T-helper 9 cell (primary cell): ENCODE results near the gene ADPRM.
"Not testable (repeated sequence)": the region's sequence is repeated elsewhere in the genome, so short reads cannot be mapped to it uniquely, and the experiment has no call there.

Experiments used
- DNase-seq: peaks from one replicate; pipeline ENCODE4 v3.0.0-alpha.2; 2020

The ADPRM gene

GRCh38 chr17:10702574-10702973 lies 5.2 kb downstream of the ADPRM start:
- no peak for DNase-seq

- no peak for DNase-seq
These were observed 8.3 kb downstream of the ADPRM start for GRCh38 chr17:10705727-10706126.

GRCh38 chr17:10713318-10713717 lies 15.9 kb downstream of the ADPRM start:
- no peak for DNase-seq

GRCh38 chr17:10716218-10716617 lies 18.8 kb downstream of the ADPRM start:
- DNase-seq: no peak

GRCh38 chr17:10718547-10718946 lies 21.2 kb downstream of the ADPRM start:
- DNase-seq: no peak

- DNase-seq: no peak
These were observed 27.3 kb downstream of the ADPRM start for GRCh38 chr17:10724546-10725195.

- no peak for DNase-seq
These were observed 27.9 kb downstream of the ADPRM start for GRCh38 chr17:10725262-10725661.

GRCh38 chr17:10726196-10726595 lies 28.8 kb downstream of the ADPRM start:
- no peak for DNase-seq

GRCh38 chr17:10727192-10727591 lies 29.8 kb downstream of the ADPRM start:
- no peak for DNase-seq

- DNase-seq: no peak
These were observed 31.0 kb downstream of the ADPRM start for GRCh38 chr17:10728331-10728892.

GRCh38 chr17:10729334-10730193 lies 32.2 kb downstream of the ADPRM start, which contains the start of gene TMEM220:
Gene TMEM220, minus strand, starts transcription at chr17:10730023. Its CDS starts 172 bp downstream, at chr17:10729851.
- peak; percentile 4 for DNase-seq

- DNase-seq: not testable (repeated sequence)
These were observed 32.9 kb downstream of the ADPRM start for GRCh38 chr17:10730247-10730646.

GRCh38 chr17:10731408-10731879 lies 34.0 kb downstream of the ADPRM start:
- DNase-seq: no peak

- not testable (repeated sequence) for DNase-seq
These were observed 34.7 kb downstream of the ADPRM start for GRCh38 chr17:10732121-10732520.

- no peak for DNase-seq
These were observed 36.3 kb downstream of the ADPRM start for GRCh38 chr17:10733666-10734065.

- DNase-seq: no peak
These were observed 37.9 kb downstream of the ADPRM start for GRCh38 chr17:10735251-10735650.

- DNase-seq: no peak
These were observed 38.4 kb downstream of the ADPRM start for GRCh38 chr17:10735821-10736220.

GRCh38 chr17:10737168-10737622 lies 39.8 kb downstream of the ADPRM start:
- DNase-seq: no peak

GRCh38 chr17:10737736-10738135 lies 40.3 kb downstream of the ADPRM start:
- DNase-seq: no peak

GRCh38 chr17:10738521-10739258 lies 41.3 kb downstream of the ADPRM start:
- no peak for DNase-seq

GRCh38 chr17:10739386-10739785 lies 42.0 kb downstream of the ADPRM start:
- DNase-seq: no peak

- DNase-seq: no peak
These were observed 44.2 kb downstream of the ADPRM start for GRCh38 chr17:10741416-10742135.
